ENCODE results near the gene CCDC7.

DNA sequence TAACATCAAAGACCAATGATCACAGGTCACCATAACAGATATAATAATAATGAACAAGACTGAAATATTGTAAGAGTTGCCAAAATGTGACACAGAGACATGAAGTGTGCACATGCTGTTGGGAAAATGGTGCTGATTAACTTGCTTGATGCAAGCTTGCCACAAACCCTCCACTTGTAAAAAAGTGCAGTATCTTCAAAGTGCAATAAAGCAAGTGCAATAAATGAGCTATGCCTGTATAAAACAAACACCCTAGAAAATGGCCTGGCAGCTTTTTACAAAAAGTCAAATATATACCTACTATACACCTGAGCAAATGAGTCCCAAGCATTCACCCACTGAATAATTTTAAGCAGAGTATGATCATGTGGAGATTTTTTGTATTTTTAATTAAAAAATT lies 9.7 kb upstream of the CCDC7 start:
- TF ChIP-seq, protein P1, sequence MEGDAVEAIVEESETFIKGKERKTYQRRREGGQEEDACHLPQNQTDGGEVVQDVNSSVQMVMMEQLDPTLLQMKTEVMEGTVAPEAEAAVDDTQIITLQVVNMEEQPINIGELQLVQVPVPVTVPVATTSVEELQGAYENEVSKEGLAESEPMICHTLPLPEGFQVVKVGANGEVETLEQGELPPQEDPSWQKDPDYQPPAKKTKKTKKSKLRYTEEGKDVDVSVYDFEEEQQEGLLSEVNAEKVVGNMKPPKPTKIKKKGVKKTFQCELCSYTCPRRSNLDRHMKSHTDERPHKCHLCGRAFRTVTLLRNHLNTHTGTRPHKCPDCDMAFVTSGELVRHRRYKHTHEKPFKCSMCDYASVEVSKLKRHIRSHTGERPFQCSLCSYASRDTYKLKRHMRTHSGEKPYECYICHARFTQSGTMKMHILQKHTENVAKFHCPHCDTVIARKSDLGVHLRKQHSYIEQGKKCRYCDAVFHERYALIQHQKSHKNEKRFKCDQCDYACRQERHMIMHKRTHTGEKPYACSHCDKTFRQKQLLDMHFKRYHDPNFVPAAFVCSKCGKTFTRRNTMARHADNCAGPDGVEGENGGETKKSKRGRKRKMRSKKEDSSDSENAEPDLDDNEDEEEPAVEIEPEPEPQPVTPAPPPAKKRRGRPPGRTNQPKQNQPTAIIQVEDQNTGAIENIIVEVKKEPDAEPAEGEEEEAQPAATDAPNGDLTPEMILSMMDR (conservative IDR thresholded peaks at IDR 0.05; ENCODE audit: low read length), result no peak
- no peak for TF ChIP-seq EZH2phosphoT487 (IDR thresholded peaks at IDR 0.05; ENCODE audit: borderline replicate concordance, low read depth, low read length)
